ENCODE data around the gene GGT7. TPM values are rescaled to one million over a fixed set of nuclear protein-coding genes. Genes with fewer than 3 reads are reported as not detected.
"Not testable (repeated sequence)": the region's sequence is repeated elsewhere in the genome, so short reads cannot be mapped to it uniquely, and the experiment has no call there.

The GGT7 gene
- total RNA-seq, 1 donor from 2014 or later: 17.3 TPM

GRCh38 chr20:34883809-34884208 is 11.2 kb upstream of the GGT7 start:
- FAIRE-seq: no peak

GRCh38 chr20:34883087-34883688 is 10.5 kb upstream of the GGT7 start:
- no peak overlapping the region for H3K9ac ChIP-seq (ENCODE audit: low read length)
- Mint-ChIP-seq H3K27me3 (ENCODE audit: low read depth, unreplicated experiment) (no peaks in the 10 kb centered on the region), H3K36me3 (ENCODE audit: low read depth, unreplicated experiment) (no peaks in the 10 kb centered on the region), H3K4me3 (ENCODE audit: unreplicated experiment) (no peak overlapping the region), H3K27ac (ENCODE audit: unreplicated experiment) (no peak overlapping the region), H3K9me3 (ENCODE audit: unreplicated experiment) (no peaks in the 10 kb centered on the region), H3K4me1 (ENCODE audit: low read depth, unreplicated experiment) (no peaks in the 10 kb centered on the region)
- peaks cover 4% of the 10 kb centered on the region for H4K20me1 ChIP-seq (ENCODE audit: insufficient read depth, low read length)
- no peaks in the 10 kb centered on the region for H3K4me1 ChIP-seq (ENCODE audit: insufficient read depth, low read length)
- no peak overlapping the region for H3K4me3 ChIP-seq (ENCODE audit: insufficient read depth, low read depth, low read length)
- H3K9me3 ChIP-seq (ENCODE audit: insufficient read depth, low read depth, low read length): no peaks in the 10 kb centered on the region
- H3K36me3 ChIP-seq (ENCODE audit: insufficient read depth, low read length): no peaks in the 10 kb centered on the region
- no peak overlapping the region for H2AFZ ChIP-seq (ENCODE audit: low read depth, low read length)
- no peak overlapping the region for H3K27ac ChIP-seq (ENCODE audit: low read depth, low read length)
- no peak for FAIRE-seq
- no peaks in the 10 kb centered on the region for H3K79me2 ChIP-seq (ENCODE audit: insufficient read depth, low read length)
- TF ChIP-seq EZH2 (IDR thresholded peaks at IDR 0.05; ENCODE audit: insufficient read depth, low read length): no peak
- no peak for TF ChIP-seq CTCF (IDR thresholded peaks at IDR 0.05; ENCODE audit: insufficient read depth, low read depth, low read length)
- DNase-seq (ENCODE audit: low read depth): no peak
- no peak overlapping the region for H3K4me2 ChIP-seq (ENCODE audit: low read length)
- H3K27me3 ChIP-seq (ENCODE audit: insufficient read depth, low read length): no peaks in the 10 kb centered on the region

More at GRCh38 chr20:34883809-34884208, 11.2 kb upstream of the GGT7 start:
- H3K9me3 Mint-ChIP-seq (ENCODE audit: unreplicated experiment): no peaks in the 10 kb centered on the region
- Histone ChIP-seq H3K79me2 (ENCODE audit: insufficient read depth, low read length) (no peaks in the 10 kb centered on the region), H3K4me3 (ENCODE audit: insufficient read depth, low read depth, low read length) (no peak overlapping the region), H3K4me1 (ENCODE audit: insufficient read depth, low read length) (no peaks in the 10 kb centered on the region), H3K9ac (ENCODE audit: low read length) (no peak overlapping the region), H3K27me3 (ENCODE audit: insufficient read depth, low read length) (no peaks in the 10 kb centered on the region), H4K20me1 (ENCODE audit: insufficient read depth, low read length) (peaks cover 4% of the 10 kb centered on the region), H3K9me3 (ENCODE audit: insufficient read depth, low read depth, low read length) (no peaks in the 10 kb centered on the region), H2AFZ (ENCODE audit: low read depth, low read length) (no peak overlapping the region), H3K4me2 (ENCODE audit: low read length) (no peak overlapping the region), H3K36me3 (ENCODE audit: insufficient read depth, low read length) (no peaks in the 10 kb centered on the region), H3K27ac (ENCODE audit: low read depth, low read length) (no peak overlapping the region)
- H3K27me3 Mint-ChIP-seq (ENCODE audit: low read depth, unreplicated experiment): no peaks in the 10 kb centered on the region
- H3K4me1 Mint-ChIP-seq (ENCODE audit: low read depth, unreplicated experiment): no peaks in the 10 kb centered on the region
- H3K27ac Mint-ChIP-seq (ENCODE audit: unreplicated experiment): no peak overlapping the region
- no peak for DNase-seq (ENCODE audit: low read depth)
- H3K36me3 Mint-ChIP-seq (ENCODE audit: low read depth, unreplicated experiment): no peaks in the 10 kb centered on the region
- no peak for TF ChIP-seq CTCF (IDR thresholded peaks at IDR 0.05; ENCODE audit: insufficient read depth, low read depth, low read length)
- TF ChIP-seq EZH2 (IDR thresholded peaks at IDR 0.05; ENCODE audit: insufficient read depth, low read length): no peak
- no peak overlapping the region for H3K4me3 Mint-ChIP-seq (ENCODE audit: unreplicated experiment)

GRCh38 chr20:34881689-34882088 is 9.0 kb upstream of the GGT7 start:
- H3K4me3 Mint-ChIP-seq (ENCODE audit: unreplicated experiment): no peak overlapping the region
- no peaks in the 10 kb centered on the region for H3K36me3 Mint-ChIP-seq (ENCODE audit: low read depth, unreplicated experiment)
- Histone ChIP-seq H3K9ac (ENCODE audit: low read length) (no peak overlapping the region), H3K4me2 (ENCODE audit: low read length) (no peak overlapping the region), H3K4me3 (ENCODE audit: insufficient read depth, low read depth, low read length) (no peak overlapping the region), H4K20me1 (ENCODE audit: insufficient read depth, low read length) (peaks cover 7% of the 10 kb centered on the region), H3K36me3 (ENCODE audit: insufficient read depth, low read length) (no peaks in the 10 kb centered on the region), H3K9me3 (ENCODE audit: insufficient read depth, low read depth, low read length) (no peaks in the 10 kb centered on the region), H3K4me1 (ENCODE audit: insufficient read depth, low read length) (peaks cover 5% of the 10 kb centered on the region), H3K79me2 (ENCODE audit: insufficient read depth, low read length) (peaks cover 4% of the 10 kb centered on the region), H3K27me3 (ENCODE audit: insufficient read depth, low read length) (no peaks in the 10 kb centered on the region), H2AFZ (ENCODE audit: low read depth, low read length) (no peak overlapping the region), H3K27ac (ENCODE audit: low read depth, low read length) (no peak overlapping the region)
- H3K27me3 Mint-ChIP-seq (ENCODE audit: low read depth, unreplicated experiment): peaks cover 2% of the 10 kb centered on the region
- no peaks in the 10 kb centered on the region for H3K9me3 Mint-ChIP-seq (ENCODE audit: unreplicated experiment)
- no peak for FAIRE-seq
- TF ChIP-seq EZH2 (IDR thresholded peaks at IDR 0.05; ENCODE audit: insufficient read depth, low read length) (no peak), CTCF (IDR thresholded peaks at IDR 0.05; ENCODE audit: insufficient read depth, low read depth, low read length) (no peak)
- no peak overlapping the region for H3K27ac Mint-ChIP-seq (ENCODE audit: unreplicated experiment)
- no peak for DNase-seq (ENCODE audit: low read depth)
- H3K4me1 Mint-ChIP-seq (ENCODE audit: low read depth, unreplicated experiment): peaks cover 4% of the 10 kb centered on the region

GRCh38 chr20:34880971-34881370 is 8.3 kb upstream of the GGT7 start:
- not testable (repeated sequence) for H3K9ac ChIP-seq (ENCODE audit: low read length); H3K9me3 Mint-ChIP-seq (ENCODE audit: unreplicated experiment); H3K36me3 Mint-ChIP-seq (ENCODE audit: low read depth, unreplicated experiment); H4K20me1 ChIP-seq (ENCODE audit: insufficient read depth, low read length); FAIRE-seq; H3K27ac Mint-ChIP-seq (ENCODE audit: unreplicated experiment); H3K27me3 ChIP-seq (ENCODE audit: insufficient read depth, low read length); H3K4me1 Mint-ChIP-seq (ENCODE audit: low read depth, unreplicated experiment); H3K4me3 Mint-ChIP-seq (ENCODE audit: unreplicated experiment); H3K4me1 ChIP-seq (ENCODE audit: insufficient read depth, low read length); DNase-seq (ENCODE audit: low read depth); H3K36me3 ChIP-seq (ENCODE audit: insufficient read depth, low read length); H3K79me2 ChIP-seq (ENCODE audit: insufficient read depth, low read length); H3K27ac ChIP-seq (ENCODE audit: low read depth, low read length); H3K9me3 ChIP-seq (ENCODE audit: insufficient read depth, low read depth, low read length); H3K4me3 ChIP-seq (ENCODE audit: insufficient read depth, low read depth, low read length); H3K27me3 Mint-ChIP-seq (ENCODE audit: low read depth, unreplicated experiment); H2AFZ ChIP-seq (ENCODE audit: low read depth, low read length); H3K4me2 ChIP-seq (ENCODE audit: low read length)
